T-helper 2 cell treated with Interferon-gamma antibody and Interleukin-4, amounts not matched to agents 5 μg/mL and 100 μg/mL, for 36 hours (primary cell): ENCODE data around the gene HYPK.

Source experiments
- DNase-seq: peaks from one replicate; pipeline ENCODE4 v3.0.0; 2021; ENCODE audit warnings: low spot score
- H3K27ac Mint-ChIP-seq: one replicate; pipeline ENCODE4 v1.8.0; 2021; ENCODE audit warnings: mild to moderate bottlenecking, mixed read lengths
- H3K27me3 Mint-ChIP-seq: one replicate; pipeline ENCODE4 v1.8.0; 2021; ENCODE audit warnings: low read depth, mixed read lengths
- H3K36me3 Mint-ChIP-seq: one replicate; pipeline ENCODE4 v1.8.0; 2021; ENCODE audit warnings: low read depth, mixed read lengths
- H3K4me1 Mint-ChIP-seq: one replicate; pipeline ENCODE4 v1.8.0; 2021; ENCODE audit warnings: low read depth, mixed read lengths
- H3K4me3 Mint-ChIP-seq: one replicate; pipeline ENCODE4 v1.8.0; 2022; ENCODE audit warnings: mild to moderate bottlenecking, moderate library complexity, mixed read lengths
- H3K9me3 Mint-ChIP-seq: one replicate; pipeline ENCODE4 v1.8.0; 2021; ENCODE audit warnings: mixed read lengths

The HYPK gene

DNA sequence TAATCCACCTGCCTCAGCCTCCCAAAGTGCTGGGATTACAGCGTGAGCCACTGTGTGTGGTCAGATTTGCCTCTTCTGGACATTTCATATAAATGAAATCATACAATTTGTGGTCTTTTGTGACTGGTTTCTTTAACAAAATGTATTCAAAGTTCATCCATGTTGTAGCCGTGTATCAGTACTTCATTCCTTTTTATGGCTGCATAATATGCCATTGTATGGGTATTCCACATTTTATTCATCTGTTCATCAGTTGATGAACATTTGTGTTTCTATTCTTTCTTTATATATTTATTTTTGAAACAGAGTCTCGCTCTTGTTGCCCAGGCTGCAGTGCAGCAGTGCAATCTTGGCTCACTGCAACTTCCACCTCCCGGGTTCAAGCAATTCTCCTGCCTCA is 52.2 kb downstream of the HYPK start:
- no peaks in the 10 kb centered on the region for H3K9me3 Mint-ChIP-seq
- H3K4me1 Mint-ChIP-seq, result peaks cover 2% of the 10 kb centered on the region
- no peak for DNase-seq
- H3K27ac Mint-ChIP-seq, result no peak overlapping the region
- no peak overlapping the region for H3K4me3 Mint-ChIP-seq
- H3K27me3 Mint-ChIP-seq, result no peaks in the 10 kb centered on the region
- H3K36me3 Mint-ChIP-seq, result peaks cover 49% of the 10 kb centered on the region
